Naive thymus-derived CD4-positive, alpha-beta T cell (primary cell): ENCODE results near the gene CCDC186. TPM values are rescaled to one million over a fixed set of nuclear protein-coding genes. Genes with fewer than 3 reads are reported as not detected.

Experiments
- ATAC-seq: fragments of 150-1000 bp; cut with Tn5 transposase; 2 replicates; pipeline ENCODE4 v1.10.0; 2021; ENCODE audit warnings: mild to moderate bottlenecking, moderate library complexity
- CTCF ChIA-PET: fragments of 350-600 bp; sonication (Branson Sonifier 250); formaldehyde crosslinking; loops from one replicate; lab custom pipeline; 2021; ENCODE audit warnings: antibody characterized with exemption; lab: Charles Lee
- POLR2A ChIA-PET: fragments of 350-600 bp; sonication (Branson Sonifier 250); formaldehyde crosslinking; loops from one replicate; lab custom pipeline; 2021; ENCODE audit warnings: antibody characterized with exemption, inconsistent platforms; lab: Charles Lee
- DNase-seq, 9 donors: peaks; one replicate each; pipeline versions ENCODE4 v3.0.0 to v3.0.0-alpha.2; 2020 to 2022; ENCODE audit warnings: mixed read lengths in 1 of 9
- H3K27ac ChIP-seq: one replicate; pipeline ENCODE4 v1.7.0; 2013; ENCODE audit warnings: mild to moderate bottlenecking, low read depth, low read length, moderate library complexity
- H3K27me3 ChIP-seq, 2 donors: one replicate each; pipeline ENCODE4 v1.7.0; 2013; ENCODE audit warnings: low read length in 2 of 2, mild to moderate bottlenecking in 2 of 2, moderate library complexity in 2 of 2; ENCODE audit not compliant: control insufficient read depth in 2 of 2, insufficient read depth in 2 of 2
- H3K36me3 ChIP-seq, 3 experiments: 1 replicate in 2 of 3; 2 replicates in 1 of 3; pipeline ENCODE4 v1.7.0; 2013; ENCODE audit warnings: low read length in 3 of 3, mild to moderate bottlenecking in 3 of 3, moderate library complexity in 1 of 3; ENCODE audit not compliant: insufficient read depth in 3 of 3, control insufficient read depth in 2 of 3
- H3K4me1 ChIP-seq, 2 donors: one replicate each; pipeline ENCODE4 v1.7.0; 2013; ENCODE audit warnings: low read length in 2 of 2, mild to moderate bottlenecking in 2 of 2, moderate library complexity in 1 of 2; ENCODE audit not compliant: control insufficient read depth in 2 of 2, insufficient read depth in 2 of 2
- H3K4me3 ChIP-seq: 2 replicates; pipeline ENCODE4 v1.7.0; 2013; ENCODE audit warnings: mild to moderate bottlenecking, low read length
- H3K9me3 ChIP-seq, 3 experiments: 1 replicate in 2 of 3; 2 replicates in 1 of 3; pipeline ENCODE4 v1.7.0; 2013; ENCODE audit warnings: low read length in 3 of 3; ENCODE audit not compliant: control insufficient read depth in 2 of 3
- H3K27ac Mint-ChIP-seq, 9 donors: one replicate each; pipeline ENCODE4 v1.8.0; 2020 to 2022; ENCODE audit warnings: mixed read lengths in 9 of 9, mild to moderate bottlenecking in 8 of 9, moderate library complexity in 5 of 9, inconsistent platforms in 2 of 9
- H3K27me3 Mint-ChIP-seq, 5 donors: one replicate each; pipeline ENCODE4 v1.8.0; 2021 to 2022; ENCODE audit warnings: mixed read lengths in 5 of 5, mild to moderate bottlenecking in 1 of 5
- H3K36me3 Mint-ChIP-seq, 5 donors: one replicate each; pipeline ENCODE4 v1.8.0; 2020 to 2022; ENCODE audit warnings: mixed read lengths in 5 of 5, mild to moderate bottlenecking in 3 of 5, inconsistent platforms in 1 of 5
- H3K4me1 Mint-ChIP-seq, 7 donors: one replicate each; pipeline ENCODE4 v1.8.0; 2020 to 2022; ENCODE audit warnings: mixed read lengths in 7 of 7, mild to moderate bottlenecking in 3 of 7, inconsistent platforms in 1 of 7
- H3K4me3 Mint-ChIP-seq, 10 donors: one replicate each; pipeline ENCODE4 v1.8.0; 2020 to 2022; ENCODE audit warnings: mild to moderate bottlenecking in 10 of 10, mixed read lengths in 10 of 10, moderate library complexity in 6 of 10, inconsistent platforms in 2 of 10
- H3K9me3 Mint-ChIP-seq, 11 donors: one replicate each; pipeline ENCODE4 v1.8.0; 2020 to 2022; ENCODE audit warnings: mixed read lengths in 11 of 11, mild to moderate bottlenecking in 4 of 11, inconsistent platforms in 1 of 11, moderate library complexity in 1 of 11
- intact Hi-C, 2 donors: fragments of 100-400 bp; cut with micrococcal nuclease; formaldehyde crosslinking; loops; one replicate each; pipeline ENCODE4 v1.15.1; 2023
- polyA plus RNA-seq, 2 donors: library from polyadenylated mRNA; unstranded; fragments of 300-500 nt; fragmentation: Illumina TruSeq; gene quantifications; one replicate each; pipeline ENCODE4 v1.2.3, GENCODE V29; 2021
- total RNA-seq, 6 experiments: library from RNA in 5 of 6; stranded (reverse) in 5 of 6; gene quantifications; 1 replicate in 5 of 6; 2 replicates in 1 of 6; pipeline ENCODE4 v1.2.3 and lab custom pipeline; 2021 to 2026

CCDC186 gene
- total RNA-seq (10 to 100 TPM; 18.6 to 42.9 (median 34.5) TPM), polyA plus RNA-seq (10 to 100 TPM; 20.8 to 22.0 TPM), total RNA-seq (lab: John Stamatoyannopoulos, UW) (82.2 reads per million, percentile 81 among the genes with 10 or more reads in this experiment)

GRCh38 chr10:114173921-114174694 is at the start of gene CCDC186:
Gene CCDC186, minus strand, starts transcription at chr10:114174203. Its CDS starts 10,935 bp downstream, at chr10:114163268.
- Histone ChIP-seq H3K27me3 (no peaks in the 10 kb centered on the region), H3K4me3 (peak within 1 kb of the TSS; percentile 83), H3K4me1 (peaks cover 0 to 8% of the 10 kb centered on the region in 2 donors), H3K9me3 (no peaks in the 10 kb centered on the region), H3K27ac (peak within 1 kb of the TSS; percentile 88), H3K36me3 (peaks cover 0 to 6% (median 0%) of the 10 kb centered on the region in 3 experiments)
- intact Hi-C loops = loop anchor here (1.0 to 10.0 kb wide), 15 partner anchors 130 to 1989 kb away; partner anchors contain the start of genes DCLRE1A (in 2 of the 2), FHIP2A (in 2 of the 2), NHLRC2 (in 2 of the 2) and TRUB1 (in 2 of the 2)
- H3K27me3 Mint-ChIP-seq = peaks cover 0 to 24% (median 0%) of the 10 kb centered on the region in 5 donors
- peaks cover 3 to 17% (median 7%) of the 10 kb centered on the region in 5 donors for H3K36me3 Mint-ChIP-seq
- ChIA-PET CTCF (no interaction called here), POLR2A (interaction anchor here (0.7 to 1.5 kb wide), 6 partner anchors 213 to 648 kb away, joined by 3 to 5 read pairs (median 4); no protein-coding TSS in a partner anchor)
- peak within 1 kb of the TSS; percentile 88 to 100 (median 96) for H3K4me3 Mint-ChIP-seq
- peak; percentile 90 to 98 (median 97) for DNase-seq
- H3K9me3 Mint-ChIP-seq = no peaks in the 10 kb centered on the region
- H3K27ac Mint-ChIP-seq = peak within 1 kb of the TSS; percentile 92 to 99 (median 98)
- H3K4me1 Mint-ChIP-seq = peaks cover 17 to 51% (median 33%) of the 10 kb centered on the region in 7 donors
- peak; percentile 98 for ATAC-seq

- Histone ChIP-seq H3K4me3 (no peak overlapping the region), H3K27ac (no peak overlapping the region), H3K36me3 (no peaks in the 10 kb centered on the region), H3K9me3 (no peaks in the 10 kb centered on the region), H3K27me3 (no peaks in the 10 kb centered on the region), H3K4me1 (no peaks in the 10 kb centered on the region)
- Mint-ChIP-seq H3K4me3 (no peak overlapping the region), H3K27ac (no peak overlapping the region), H3K9me3 (no peaks in the 10 kb centered on the region), H3K4me1 (no peaks in the 10 kb centered on the region), H3K27me3 (peaks cover 16 to 45% (median 23%) of the 10 kb centered on the region in 5 donors), H3K36me3 (no peaks in the 10 kb centered on the region)
- CTCF ChIA-PET = no interaction called here
- POLR2A ChIA-PET = no interaction called here
- ATAC-seq = no peak
- intact Hi-C loops = no loop called here
- DNase-seq = no peak
Measured at GRCh38 chr10:114223066-114223465, 49.1 kb upstream of the CCDC186 start.

- Mint-ChIP-seq H3K4me1 (no peaks in the 10 kb centered on the region), H3K36me3 (no peaks in the 10 kb centered on the region), H3K9me3 (no peaks in the 10 kb centered on the region), H3K4me3 (no peak overlapping the region), H3K27me3 (peaks cover 11 to 47% (median 22%) of the 10 kb centered on the region in 5 donors), H3K27ac (no peak overlapping the region)
- H3K9me3 ChIP-seq = no peaks in the 10 kb centered on the region
- no peaks in the 10 kb centered on the region for H3K4me1 ChIP-seq
- intact Hi-C loops = no loop called here
- H3K27ac ChIP-seq = no peak overlapping the region
- no peak overlapping the region for H3K4me3 ChIP-seq
- CTCF ChIA-PET = no interaction called here
- POLR2A ChIA-PET = no interaction called here
- H3K36me3 ChIP-seq = no peaks in the 10 kb centered on the region
- no peaks in the 10 kb centered on the region for H3K27me3 ChIP-seq
- DNase-seq (no peak), ATAC-seq (no peak)
Measured at GRCh38 chr10:114221235-114221634, 47.2 kb upstream of the CCDC186 start.

GRCh38 chr10:114220281-114220680 is 46.3 kb upstream of the CCDC186 start:
- ChIA-PET POLR2A (no interaction called here), CTCF (no interaction called here)
- H3K36me3 Mint-ChIP-seq = peaks cover 0 to under 1% (median 0%) of the 10 kb centered on the region in 5 donors
- no peaks in the 10 kb centered on the region for H3K36me3 ChIP-seq
- ATAC-seq (no peak), DNase-seq (no peak)
- H3K27me3 ChIP-seq = no peaks in the 10 kb centered on the region
- H3K4me3 Mint-ChIP-seq = no peak overlapping the region
- H3K4me1 Mint-ChIP-seq = no peaks in the 10 kb centered on the region
- no peak overlapping the region for H3K4me3 ChIP-seq
- H3K4me1 ChIP-seq = no peaks in the 10 kb centered on the region
- no peak overlapping the region for H3K27ac Mint-ChIP-seq
- intact Hi-C loops = no loop called here
- H3K9me3 ChIP-seq = no peaks in the 10 kb centered on the region
- H3K27me3 Mint-ChIP-seq = peaks cover 11 to 45% (median 22%) of the 10 kb centered on the region in 5 donors
- no peak overlapping the region for H3K27ac ChIP-seq
- no peaks in the 10 kb centered on the region for H3K9me3 Mint-ChIP-seq

- Histone ChIP-seq H3K4me1 (no peaks in the 10 kb centered on the region), H3K27me3 (no peaks in the 10 kb centered on the region), H3K9me3 (no peaks in the 10 kb centered on the region), H3K27ac (no peak overlapping the region), H3K4me3 (no peak overlapping the region), H3K36me3 (no peaks in the 10 kb centered on the region)
- Mint-ChIP-seq H3K4me3 (no peak overlapping the region), H3K27ac (no peak overlapping the region), H3K4me1 (no peaks in the 10 kb centered on the region), H3K27me3 (peaks cover 4 to 30% (median 8%) of the 10 kb centered on the region in 5 donors), H3K9me3 (peaks cover 0 to 3% (median 0%) of the 10 kb centered on the region in 11 donors), H3K36me3 (peaks cover 0 to 4% (median 0%) of the 10 kb centered on the region in 5 donors)
- ATAC-seq = no peak
- ChIA-PET POLR2A (no interaction called here), CTCF (no interaction called here)
- intact Hi-C loops = no loop called here
- no peak for DNase-seq
Measured at GRCh38 chr10:114215033-114215432, 41.0 kb upstream of the CCDC186 start.

GRCh38 chr10:114212153-114212552 is 38.1 kb upstream of the CCDC186 start:
- ChIA-PET CTCF (no interaction called here), POLR2A (no interaction called here)
- H3K9me3 ChIP-seq = no peaks in the 10 kb centered on the region
- no peaks in the 10 kb centered on the region for H3K4me1 Mint-ChIP-seq
- H3K27ac Mint-ChIP-seq = no peak overlapping the region
- peaks cover 0 to 4% (median 0%) of the 10 kb centered on the region in 5 donors for H3K36me3 Mint-ChIP-seq
- no peaks in the 10 kb centered on the region for H3K4me1 ChIP-seq
- intact Hi-C loops = no loop called here
- no peak overlapping the region for H3K4me3 ChIP-seq
- H3K27me3 ChIP-seq = no peaks in the 10 kb centered on the region
- no peak overlapping the region for H3K27ac ChIP-seq
- ATAC-seq (no peak), DNase-seq (no peak)
- peaks cover 0 to 3% (median 0%) of the 10 kb centered on the region in 11 donors for H3K9me3 Mint-ChIP-seq
- H3K4me3 Mint-ChIP-seq = no peak overlapping the region
- H3K36me3 ChIP-seq = no peaks in the 10 kb centered on the region
- H3K27me3 Mint-ChIP-seq = peaks cover 0 to 21% (median 4%) of the 10 kb centered on the region in 5 donors
